OCI-LY7 (cell line): ENCODE measurements around the gene EXT2.

Experiments
- CTCF ChIP-seq: fragments of 200-600 bp; sonication (generic); conservative IDR thresholded peaks from 2 replicates; pipeline ENCODE4 v1.5.1; 2014; ENCODE audit warnings: mild to moderate bottlenecking, antibody characterized with exemption, low read length, moderate library complexity, mixed read lengths
- EZH2phosphoT487 ChIP-seq: fragments of 200-600 bp; sonication (generic); IDR thresholded peaks from 2 replicates; pipeline ENCODE4 v1.6.1; 2018; ENCODE audit warnings: low read depth, borderline replicate concordance, mild to moderate bottlenecking, mixed run types, antibody characterized with exemption, low read length, moderate library complexity, mixed read lengths

- TF ChIP-seq CTCF: no peak
- TF ChIP-seq EZH2phosphoT487: no peak
Observed at GRCh38 chr11:44263738-44264437, 168.4 kb downstream of the EXT2 start.
